Muscle of arm (tissue), 12 donors: ENCODE results near the gene XYLT1. TPM values are rescaled to one million over a fixed set of nuclear protein-coding genes. Genes with fewer than 3 reads are reported as not detected.

Experiments
- DNase-seq: peaks from one replicate; pipeline ENCODE4 v3.0.0-alpha.2; 2013
- polyA plus RNA-seq, 12 donors: library from polyadenylated mRNA; unstranded; fragments of 120-200 nt; gene quantifications; one replicate each; pipeline ENCODE4 v1.2.1, GENCODE V29; 2013; ENCODE audit not compliant: insufficient read length in 12 of 12

XYLT1 gene
- polyA plus RNA-seq, 12 donors = 4.7 to 11.0 (median 6.3) TPM; not detected in 1

GRCh38 chr16:17461951-17462729 lies 8.6 kb downstream of the XYLT1 start:
- no peak for DNase-seq

GRCh38 chr16:17460890-17461289 lies 9.9 kb downstream of the XYLT1 start:
- no peak for DNase-seq

DNA sequence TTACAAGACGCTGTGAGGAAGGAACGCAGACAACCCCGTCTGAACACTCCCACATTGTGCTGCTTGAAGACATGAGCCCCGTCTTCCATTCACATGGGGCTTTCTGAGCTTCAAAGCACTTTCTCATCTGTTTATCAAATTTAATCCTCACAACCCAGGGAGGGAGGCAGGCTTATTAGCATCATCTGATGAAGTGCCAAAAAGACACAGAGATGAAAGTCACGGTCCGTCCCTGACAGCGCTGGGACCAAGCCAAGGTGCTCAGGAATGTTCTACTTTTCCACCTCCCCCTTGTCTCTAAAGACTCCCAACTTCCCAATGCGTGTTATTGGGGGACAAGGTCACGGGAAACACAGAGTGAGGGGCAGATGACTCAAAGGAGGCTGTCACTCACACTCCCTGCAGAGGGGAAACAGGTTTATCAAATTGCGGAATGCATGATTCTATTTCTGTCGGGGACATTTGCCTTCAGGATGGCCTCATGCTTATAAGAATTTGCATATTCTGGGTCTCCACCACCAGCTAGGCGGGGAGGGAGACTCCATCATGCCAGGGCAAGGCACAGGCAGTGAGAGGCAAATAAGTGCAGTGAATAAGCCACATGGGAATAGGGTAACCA lies 10.7 kb downstream of the XYLT1 start:
- no peak for DNase-seq

- no peak for DNase-seq
Observed at GRCh38 chr16:17457997-17458396, 12.8 kb downstream of the XYLT1 start.

DNA sequence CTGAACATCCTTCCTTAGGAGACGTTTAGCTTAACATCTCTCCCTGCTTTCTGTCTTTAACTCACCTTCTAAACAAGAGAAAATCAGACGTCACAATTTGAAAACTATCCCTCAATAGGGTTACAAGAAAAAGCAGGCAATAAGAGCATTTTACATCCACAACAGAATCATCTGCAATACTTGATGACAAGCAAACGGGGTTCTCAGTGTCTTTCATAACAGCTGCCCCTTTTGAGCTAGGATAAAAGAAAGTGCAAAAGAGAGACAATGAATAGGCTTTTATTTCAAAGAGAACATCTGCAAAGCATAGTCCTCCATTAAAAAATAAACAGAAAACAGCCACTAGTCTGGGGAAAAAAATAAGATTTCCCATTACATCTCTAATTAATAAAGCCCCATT lies 13.2 kb downstream of the XYLT1 start:
- DNase-seq = no peak

DNA sequence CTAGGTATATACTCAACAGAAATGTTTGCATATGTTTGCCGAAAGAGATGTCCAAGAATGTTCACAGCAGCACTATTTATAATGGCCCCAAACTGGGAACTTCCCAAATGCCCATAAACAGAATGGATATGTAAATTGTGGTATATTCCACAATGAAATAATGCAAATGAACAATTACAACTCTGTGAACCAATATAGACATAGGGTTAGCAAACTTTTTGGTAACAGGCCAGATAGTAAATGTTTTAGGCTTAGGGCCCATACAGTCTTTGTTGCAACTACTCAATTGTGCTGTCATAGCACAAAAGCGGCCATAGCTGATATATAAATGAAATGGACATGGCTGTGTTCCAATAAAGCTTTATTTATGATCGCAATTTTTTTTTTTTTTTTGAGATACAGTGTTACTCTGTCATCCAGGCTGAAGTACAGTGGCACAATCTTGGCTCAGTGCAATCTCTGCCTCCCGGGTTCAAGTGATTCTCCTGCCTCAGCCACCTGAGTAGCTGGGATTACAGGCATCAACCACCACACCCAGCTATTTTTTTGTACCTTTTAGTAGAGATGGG lies 16.5 kb downstream of the XYLT1 start:
- no peak for DNase-seq

DNA sequence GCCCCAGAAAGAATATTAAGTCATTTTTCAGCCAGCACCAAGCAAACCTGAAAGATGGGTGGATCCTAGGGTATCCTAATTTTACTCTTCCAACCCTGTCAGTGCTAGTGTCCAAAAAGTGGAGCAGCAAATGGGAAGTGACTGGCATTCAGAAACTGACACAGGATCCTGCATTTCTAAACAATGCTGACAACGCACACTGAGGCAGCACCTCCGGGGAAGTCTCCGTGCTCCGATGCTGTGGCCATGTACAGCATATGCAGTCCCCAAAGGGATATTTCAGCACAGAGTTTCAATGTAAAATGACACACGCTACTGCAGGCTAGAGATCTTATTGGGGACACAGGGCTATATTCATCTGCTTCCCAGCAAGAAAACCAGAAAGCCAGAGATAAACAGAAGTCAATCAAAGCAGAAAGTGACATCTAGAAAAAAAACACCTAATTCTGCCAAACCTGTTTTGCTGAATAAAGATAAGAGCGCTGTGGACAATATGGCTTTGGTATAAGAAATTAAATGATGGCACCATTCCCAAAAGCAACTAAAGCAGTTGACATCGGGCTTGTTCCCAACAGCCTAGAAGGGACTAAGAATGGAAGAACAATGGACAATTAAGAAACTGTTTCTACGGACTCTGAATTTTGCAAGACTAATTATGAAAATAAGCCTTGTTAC lies 17.3 kb downstream of the XYLT1 start:
- no peak for DNase-seq

- no peak for DNase-seq
Observed at GRCh38 chr16:17452922-17453321, 17.8 kb downstream of the XYLT1 start.

- no peak for DNase-seq
Observed at GRCh38 chr16:17451843-17452242, 18.9 kb downstream of the XYLT1 start.

DNA sequence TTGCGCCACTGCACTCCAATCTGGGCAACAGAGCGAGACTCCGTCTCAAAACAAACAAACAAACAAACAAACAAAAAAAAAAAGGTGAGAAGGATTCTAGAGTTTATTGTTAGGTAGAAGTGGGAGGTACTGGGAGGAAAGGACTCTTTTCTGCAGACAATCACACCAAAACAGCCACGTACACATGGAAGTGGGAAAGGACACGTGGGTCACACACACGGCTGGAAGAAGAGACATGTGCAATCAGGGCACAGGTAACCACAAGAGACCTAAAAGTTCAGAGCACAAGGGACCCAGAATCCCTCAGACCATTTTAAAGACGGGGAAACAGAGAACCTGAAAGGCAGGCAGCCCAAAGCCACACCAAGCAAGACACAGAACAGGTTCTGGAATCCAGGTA lies 20.5 kb downstream of the XYLT1 start:
- DNase-seq = no peak

DNA sequence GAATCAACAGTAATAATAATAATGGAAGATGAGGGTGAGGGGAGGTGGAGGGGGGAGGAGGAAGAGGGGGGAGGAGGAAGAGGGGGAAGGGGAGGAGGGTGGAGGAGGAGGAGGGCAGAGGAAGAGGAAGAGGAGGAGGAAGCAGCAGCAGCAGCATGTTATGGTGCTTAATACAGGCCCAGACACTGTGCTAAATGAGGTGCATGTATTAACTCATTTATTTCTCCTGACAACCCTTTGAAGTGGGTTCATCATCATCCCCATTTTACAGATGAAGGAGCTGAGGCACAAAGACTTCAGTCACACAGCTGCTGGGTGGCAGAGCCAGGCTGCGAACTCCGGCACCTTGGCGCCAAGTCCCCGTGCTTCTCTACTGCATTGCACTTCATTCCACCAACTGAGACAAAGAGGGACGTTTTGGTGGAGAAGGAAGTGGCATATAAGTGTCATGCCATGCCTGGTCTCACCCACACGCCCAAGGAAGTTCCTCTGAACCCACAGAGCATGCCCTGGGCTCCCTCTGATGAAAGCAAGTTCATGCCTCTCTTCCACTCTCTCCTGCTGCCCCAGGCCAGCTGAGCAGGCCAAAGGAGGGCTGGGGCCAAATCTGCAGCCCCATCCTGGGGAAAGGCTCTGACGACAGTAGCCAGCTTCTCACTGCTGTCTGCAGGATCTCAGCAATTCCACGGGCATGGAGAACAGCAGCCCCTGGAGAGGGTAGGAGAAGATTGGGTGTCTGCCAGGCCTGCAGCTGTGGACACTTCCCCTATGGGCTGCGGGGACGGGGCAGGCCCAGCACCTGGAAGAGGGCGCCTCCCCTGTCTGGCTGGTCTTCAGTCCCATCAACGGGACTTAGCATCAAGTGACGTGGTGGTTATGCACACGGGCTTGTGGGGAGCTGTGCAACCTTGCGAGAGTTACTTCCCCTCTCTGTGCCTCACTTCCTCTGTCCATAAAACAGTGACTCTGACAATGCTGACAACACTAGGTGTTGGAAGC lies 21.8 kb downstream of the XYLT1 start:
- DNase-seq = no peak

- no peak for DNase-seq
Observed at GRCh38 chr16:17447101-17447569, 23.6 kb downstream of the XYLT1 start.

- DNase-seq = no peak
Observed at GRCh38 chr16:17446661-17447060, 24.1 kb downstream of the XYLT1 start.

- no peak for DNase-seq
Observed at GRCh38 chr16:17445421-17445820, 25.3 kb downstream of the XYLT1 start.

GRCh38 chr16:17444658-17445057 lies 26.1 kb downstream of the XYLT1 start:
- DNase-seq = no peak

DNA sequence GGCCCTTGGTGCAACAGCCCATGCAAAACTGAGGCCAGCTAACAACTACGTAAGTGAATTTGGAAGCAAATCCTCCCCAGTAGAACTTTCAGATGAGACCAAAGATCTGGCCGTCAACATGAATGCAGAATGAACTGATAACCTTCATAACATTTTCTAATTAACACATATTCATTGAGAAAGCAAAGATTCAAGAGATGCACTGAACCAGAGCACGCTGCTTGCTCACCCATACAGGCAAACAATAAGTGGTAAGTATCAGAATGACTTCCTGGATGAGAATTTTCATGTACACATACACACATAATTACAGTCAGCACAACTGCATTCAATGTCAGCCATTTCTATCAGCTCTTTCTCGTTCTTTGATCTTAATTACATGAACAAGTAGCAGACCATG lies 30.6 kb downstream of the XYLT1 start:
- no peak for DNase-seq

- no peak for DNase-seq
Observed at GRCh38 chr16:17439580-17439979, 31.2 kb downstream of the XYLT1 start.

DNA sequence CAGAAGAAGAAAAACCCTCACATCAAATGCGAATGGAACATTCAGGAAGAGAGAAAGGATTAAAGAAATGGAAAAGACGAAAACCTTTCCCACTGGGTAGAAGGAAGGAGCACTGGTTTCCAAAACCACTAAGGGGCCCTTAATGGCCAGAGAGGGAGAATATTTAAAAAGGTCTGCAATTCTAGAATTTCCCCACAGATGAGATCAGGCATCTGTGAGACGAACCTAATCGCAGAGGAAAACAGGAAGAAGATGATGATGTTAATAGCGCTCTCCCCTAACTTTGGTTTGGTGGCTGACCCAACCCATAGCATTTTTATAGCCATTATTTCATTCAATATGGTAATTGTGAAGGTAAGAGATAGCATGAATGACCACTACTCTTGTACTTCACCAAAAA lies 32.8 kb downstream of the XYLT1 start:
- DNase-seq = no peak

DNA sequence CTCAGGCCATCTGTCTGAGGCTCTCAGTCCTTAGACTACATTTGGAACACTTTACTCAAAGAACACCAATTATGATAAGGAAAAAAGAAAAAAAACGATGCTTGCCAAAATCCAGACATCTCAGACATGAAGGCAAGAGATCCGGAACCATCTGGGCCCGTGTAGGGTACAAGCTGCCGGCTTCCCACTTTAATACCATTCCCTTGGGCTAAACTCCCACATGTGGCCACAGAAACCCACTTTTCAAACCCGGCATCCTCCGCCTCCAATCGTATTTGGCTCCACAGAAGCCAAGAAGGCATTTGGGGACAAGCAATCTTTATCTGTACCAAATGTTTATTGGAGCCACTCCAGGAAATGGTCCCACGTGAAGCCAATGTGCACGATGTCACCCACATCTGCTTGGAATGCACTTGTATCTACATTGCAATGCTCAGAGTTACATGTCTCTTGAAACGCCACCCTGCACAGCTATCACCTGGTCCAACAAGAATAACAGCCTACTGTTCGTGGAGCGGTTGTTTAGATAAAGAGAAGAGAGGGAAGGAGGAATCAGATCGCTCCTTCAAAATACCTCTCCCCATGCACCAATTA lies 33.5 kb downstream of the XYLT1 start:
- DNase-seq = no peak

- no peak for DNase-seq
Observed at GRCh38 chr16:17435318-17435717, 35.4 kb downstream of the XYLT1 start.
